ENCODE results near the gene SERPINB5.

- no peak for TF ChIP-seq CTCF (IDR thresholded peaks at IDR 0.05)
- no peak for TF ChIP-seq POLR2A (IDR thresholded peaks at IDR 0.05)
- no peak for TF ChIP-seq POLR2AphosphoS5 (IDR thresholded peaks at IDR 0.05)
Observed at GRCh38 chr18:63520053-63520685, 43.4 kb downstream of the SERPINB5 start.

Measured in breast epithelium (tissue), 3 donors.